MCF 10A (cell line): Measurements from ENCODE around the gene MED26. TPM values are rescaled to one million over a fixed set of nuclear protein-coding genes. Genes with fewer than 3 reads are reported as not detected.

Source experiments
- BruUV-seq: library from RNA; stranded (reverse); fragments of 400-500 nt; replicated peaks from 2 replicates; lab custom pipeline; 2021; lab: Mats Ljungman, UMichigan
- CTCF ChIA-PET: fragments of 300-600 bp; sonication (Branson Sonifier 250); formaldehyde crosslinking; extraction: SDS; loops from one replicate; lab custom pipeline; 2021; ENCODE audit warnings: antibody characterized with exemption, inconsistent platforms; lab: Yijun Ruan, JAX
- POLR2A ChIA-PET: fragments of 300-600, 350-650 bp; sonication (Branson Sonifier 250); formaldehyde crosslinking; extraction: SDS; loops from one replicate; lab custom pipeline; 2020; ENCODE audit warnings: antibody characterized with exemption, inconsistent platforms; lab: Yijun Ruan, JAX
- DNase-seq: peaks from one replicate; pipeline ENCODE4 v3.0.0-alpha.2; 2018; ENCODE audit not compliant: unreplicated experiment
- H3K27ac Mint-ChIP-seq: one replicate; pipeline ENCODE4 v1.8.0; 2022; ENCODE audit warnings: mild to moderate bottlenecking, low read depth, mixed read lengths; ENCODE audit not compliant: unreplicated experiment
- H3K27me3 Mint-ChIP-seq: one replicate; pipeline ENCODE4 v1.8.0; 2022; ENCODE audit warnings: mixed read lengths; ENCODE audit not compliant: insufficient read depth, unreplicated experiment
- H3K36me3 Mint-ChIP-seq: one replicate; pipeline ENCODE4 v1.8.0; 2022; ENCODE audit warnings: mild to moderate bottlenecking, moderate library complexity, mixed read lengths; ENCODE audit not compliant: insufficient read depth, unreplicated experiment
- H3K4me1 Mint-ChIP-seq: one replicate; pipeline ENCODE4 v1.8.0; 2022; ENCODE audit warnings: mixed read lengths; ENCODE audit not compliant: insufficient read depth, unreplicated experiment
- H3K4me3 Mint-ChIP-seq: one replicate; pipeline ENCODE4 v1.8.0; 2022; ENCODE audit warnings: mild to moderate bottlenecking, moderate library complexity, mixed read lengths; ENCODE audit not compliant: unreplicated experiment
- H3K9me3 Mint-ChIP-seq: one replicate; pipeline ENCODE4 v1.8.0; 2022; ENCODE audit warnings: mixed read lengths; ENCODE audit not compliant: unreplicated experiment
- intact Hi-C: fragments of 100-400 bp; cut with micrococcal nuclease; formaldehyde crosslinking; loops from 2 replicates; pipeline ENCODE4 v1.14.1; 2022
- total RNA-seq: library from RNA; stranded (reverse); gene quantifications from 2 replicates; pipeline ENCODE4 v1.2.3, GENCODE V29; 2022
- TF ChIP-seq, protein P1 (sequence below): fragments of 200-600 bp; IDR thresholded peaks from one replicate; pipeline ENCODE4 v1.8.0; 2022; ENCODE audit warnings: antibody characterized with exemption, mild to moderate bottlenecking; ENCODE audit not compliant: unreplicated experiment

Gene MED26
- total RNA-seq, 1 experiment from 2014 or later: 12.9 TPM

DNA sequence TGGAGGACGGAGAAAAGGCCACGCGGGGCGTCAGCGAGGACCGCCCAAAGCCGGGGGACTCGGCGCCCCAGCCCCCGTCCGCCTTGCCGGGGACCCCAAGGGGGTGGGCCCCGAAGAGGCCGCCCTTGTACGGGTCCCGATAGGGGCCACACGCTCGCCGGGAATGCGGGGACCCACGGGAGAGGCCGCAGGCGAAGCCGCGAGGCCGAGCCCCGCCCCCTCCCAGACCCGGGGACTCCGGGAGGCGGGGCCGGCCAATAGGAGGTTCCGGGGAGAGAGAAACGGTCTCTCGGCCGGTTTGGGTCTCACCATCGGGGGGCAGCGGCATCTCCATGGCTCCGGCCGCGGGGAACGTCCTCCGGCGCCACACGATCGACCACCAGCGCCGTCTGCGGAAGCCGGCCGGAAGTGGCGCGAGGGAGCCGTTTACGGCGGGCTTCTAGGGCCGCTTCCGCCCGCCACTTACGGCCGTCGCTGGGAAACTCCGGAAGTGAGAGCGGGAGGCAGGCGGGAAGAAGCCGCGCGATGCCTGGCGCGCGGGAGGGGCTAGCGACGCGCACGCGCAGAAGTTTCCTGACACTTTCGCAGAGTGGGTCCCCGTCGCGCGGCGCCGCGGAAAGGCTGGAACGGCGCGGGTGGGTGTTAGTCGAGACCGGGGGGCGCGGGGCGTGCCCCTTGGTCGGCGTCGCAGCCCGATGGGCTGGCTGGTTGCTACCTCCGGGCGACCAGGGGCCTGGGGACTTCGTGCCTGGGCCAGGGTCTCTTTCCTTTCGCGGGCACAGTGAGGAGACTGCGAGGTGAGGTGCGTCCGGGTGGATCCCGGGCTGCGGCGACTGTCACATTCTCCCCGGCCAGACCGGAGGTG, 85.7 kb downstream of the MED26 start, which contains the start of gene CHERP:
CHERP (minus strand) TSS at position 393 of the 865 bp plus-strand sequence; CDS start at position 334, 59 bp downstream.
- intact Hi-C loops: no loop called here
- no TSS peak for BruUV-seq
- peaks cover 9% of the 10 kb centered on the region for H3K4me1 Mint-ChIP-seq
- POLR2A ChIA-PET: interaction anchor here (0.6 to 3.3 kb wide), 31 partner anchors 8 to 607 kb away, joined by 3 to 20 read pairs (median 4); partner anchors contain the start of genes C19orf44, CALR3, MED26 and SLC35E1
- CTCF ChIA-PET: interaction anchor here (0.6 kb wide), 1 partner anchor 229 kb away, joined by 3 read pairs; no protein-coding TSS in a partner anchor
- TF ChIP-seq, protein P1, sequence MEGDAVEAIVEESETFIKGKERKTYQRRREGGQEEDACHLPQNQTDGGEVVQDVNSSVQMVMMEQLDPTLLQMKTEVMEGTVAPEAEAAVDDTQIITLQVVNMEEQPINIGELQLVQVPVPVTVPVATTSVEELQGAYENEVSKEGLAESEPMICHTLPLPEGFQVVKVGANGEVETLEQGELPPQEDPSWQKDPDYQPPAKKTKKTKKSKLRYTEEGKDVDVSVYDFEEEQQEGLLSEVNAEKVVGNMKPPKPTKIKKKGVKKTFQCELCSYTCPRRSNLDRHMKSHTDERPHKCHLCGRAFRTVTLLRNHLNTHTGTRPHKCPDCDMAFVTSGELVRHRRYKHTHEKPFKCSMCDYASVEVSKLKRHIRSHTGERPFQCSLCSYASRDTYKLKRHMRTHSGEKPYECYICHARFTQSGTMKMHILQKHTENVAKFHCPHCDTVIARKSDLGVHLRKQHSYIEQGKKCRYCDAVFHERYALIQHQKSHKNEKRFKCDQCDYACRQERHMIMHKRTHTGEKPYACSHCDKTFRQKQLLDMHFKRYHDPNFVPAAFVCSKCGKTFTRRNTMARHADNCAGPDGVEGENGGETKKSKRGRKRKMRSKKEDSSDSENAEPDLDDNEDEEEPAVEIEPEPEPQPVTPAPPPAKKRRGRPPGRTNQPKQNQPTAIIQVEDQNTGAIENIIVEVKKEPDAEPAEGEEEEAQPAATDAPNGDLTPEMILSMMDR: no peak
- H3K4me3 Mint-ChIP-seq: peak within 1 kb of the TSS; percentile 81
- peaks cover 37% of the 10 kb centered on the region for H3K36me3 Mint-ChIP-seq
- no peaks in the 10 kb centered on the region for H3K27me3 Mint-ChIP-seq
- H3K27ac Mint-ChIP-seq: peak within 1 kb of the TSS; percentile 63
- no peaks in the 10 kb centered on the region for H3K9me3 Mint-ChIP-seq
- peak; percentile 94 for DNase-seq

DNA sequence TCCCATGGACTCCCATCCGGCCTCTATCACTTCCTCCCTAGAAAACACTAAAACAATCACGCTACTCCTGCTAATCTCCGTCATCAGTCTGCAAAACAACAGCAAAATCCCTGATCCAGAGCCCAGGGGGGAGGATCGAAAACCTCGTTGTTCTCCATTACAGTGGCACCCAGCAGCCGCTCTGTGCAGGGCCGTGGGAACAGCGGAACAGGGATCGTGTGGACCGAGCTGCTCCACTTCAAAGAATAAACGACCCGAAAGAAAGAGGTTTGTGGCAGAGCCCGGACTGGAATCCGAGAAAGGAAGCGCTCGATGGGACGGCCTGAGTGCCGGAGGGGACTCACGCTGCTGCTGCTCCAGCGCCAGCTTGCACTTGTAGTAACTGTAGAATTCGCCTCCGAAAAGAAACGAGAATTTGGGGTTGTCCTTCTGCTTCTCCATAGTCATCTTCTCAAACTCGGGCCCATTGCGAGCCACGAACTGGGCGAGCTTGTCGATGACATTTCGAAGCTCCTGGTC, 86.4 kb downstream of the MED26 start:
- POLR2A ChIA-PET: interaction anchor here (0.6 to 3.3 kb wide), 19 partner anchors 8 to 119 kb away, joined by 3 to 20 read pairs (median 4); partner anchors contain the start of genes C19orf44, CALR3, MED26 and SLC35E1
- DNase-seq: peak; percentile 9
- intact Hi-C loops: no loop called here
- Mint-ChIP-seq H3K27ac (peak overlapping the region; percentile 63), H3K9me3 (no peaks in the 10 kb centered on the region), H3K4me3 (peak overlapping the region; percentile 81), H3K36me3 (peaks cover 44% of the 10 kb centered on the region), H3K4me1 (peaks cover 9% of the 10 kb centered on the region), H3K27me3 (no peaks in the 10 kb centered on the region)
- CTCF ChIA-PET: interaction anchor here (0.6 kb wide), 1 partner anchor 229 kb away, joined by 3 read pairs; no protein-coding TSS in a partner anchor
- TF ChIP-seq, protein P1: no peak
- TSS peak; percentile 79 for BruUV-seq

DNA sequence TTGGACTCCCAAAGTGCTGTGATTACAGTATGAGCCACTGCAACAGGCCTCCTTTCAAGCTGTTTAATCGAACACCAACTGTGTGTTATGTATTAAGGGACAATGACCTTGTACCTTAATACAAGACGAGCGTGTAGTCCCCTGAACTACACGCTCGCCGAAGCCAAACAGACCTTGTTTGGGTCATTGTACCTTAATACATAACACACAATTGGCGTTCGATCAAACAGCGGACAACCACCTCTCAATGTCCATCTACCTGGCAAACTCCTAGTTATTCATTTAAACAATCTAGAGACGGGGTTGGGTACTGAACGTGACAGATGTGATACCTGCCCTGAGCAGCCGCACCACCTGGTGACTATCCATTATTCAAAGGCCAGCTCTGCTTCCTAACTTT, 87.1 kb downstream of the MED26 start:
- Mint-ChIP-seq H3K4me1 (peaks cover 9% of the 10 kb centered on the region), H3K36me3 (peaks cover 51% of the 10 kb centered on the region), H3K9me3 (no peaks in the 10 kb centered on the region), H3K27me3 (no peaks in the 10 kb centered on the region), H3K4me3 (peak overlapping the region; percentile 81), H3K27ac (peak overlapping the region; percentile 63)
- no peak for DNase-seq
- POLR2A ChIA-PET: interaction anchor here (0.8 to 3.3 kb wide), 9 partner anchors 9 to 118 kb away, joined by 3 to 20 read pairs (median 4); partner anchors contain the start of genes MED26 and SLC35E1
- intact Hi-C loops: no loop called here
- CTCF ChIA-PET: no interaction called here
- no TSS peak for BruUV-seq
- TF ChIP-seq, protein P1: no peak

DNA sequence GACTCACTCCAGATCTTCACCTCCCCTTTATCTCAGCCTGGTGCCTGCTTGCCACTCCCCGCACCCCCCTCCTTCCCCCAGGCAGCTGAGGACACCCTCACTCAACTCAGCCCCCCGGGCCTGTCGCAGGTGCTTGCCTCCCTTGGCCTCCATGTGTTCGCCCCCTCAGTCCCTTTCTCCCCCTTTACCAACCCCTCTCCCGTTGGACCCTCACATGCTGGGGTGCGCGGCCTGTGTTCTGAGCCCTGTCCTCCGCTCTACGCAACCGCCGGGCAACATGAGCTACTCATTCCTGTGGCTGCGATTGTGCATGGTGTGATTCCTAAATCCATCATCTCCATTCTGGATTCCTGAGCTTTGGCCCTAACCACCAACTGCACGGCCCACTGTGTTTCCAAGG, 90.9 kb downstream of the MED26 start:
- TF ChIP-seq, protein P1: no peak
- BruUV-seq: no TSS peak
- no peak for DNase-seq
- intact Hi-C loops: no loop called here
- ChIA-PET CTCF (no interaction called here), POLR2A (no interaction called here)
- H3K36me3 Mint-ChIP-seq: peaks cover 81% of the 10 kb centered on the region
- H3K27ac Mint-ChIP-seq: no peak overlapping the region
- H3K4me1 Mint-ChIP-seq: peaks cover 4% of the 10 kb centered on the region
- H3K27me3 Mint-ChIP-seq: no peaks in the 10 kb centered on the region
- H3K4me3 Mint-ChIP-seq: no peak overlapping the region
- H3K9me3 Mint-ChIP-seq: no peaks in the 10 kb centered on the region
